NCI-H510A (cell line): ENCODE results near the gene IFNL2.
"Not testable (repeated sequence)": the region's sequence is repeated elsewhere in the genome, so short reads cannot be mapped to it uniquely, and the experiment has no call there.

Source experiments
- DNase-seq: peaks from one replicate; lab custom pipeline; 2025; lab: John Stamatoyannopoulos, UW

Gene IFNL2

GRCh38 chr19:39297931-39298634 is 29.9 kb downstream of the IFNL2 start:
- DNase-seq, result no peak

GRCh38 chr19:39299404-39299803 is 31.2 kb downstream of the IFNL2 start:
- no peak for DNase-seq

GRCh38 chr19:39299832-39300231 is 31.6 kb downstream of the IFNL2 start:
- DNase-seq, result no peak

- no peak for DNase-seq
Observed at GRCh38 chr19:39301021-39301420, 32.8 kb downstream of the IFNL2 start.

- DNase-seq, result no peak
Observed at GRCh38 chr19:39301562-39301961, 33.4 kb downstream of the IFNL2 start.

- DNase-seq, result no peak
Observed at GRCh38 chr19:39303373-39304184, 35.4 kb downstream of the IFNL2 start.

- no peak for DNase-seq
Observed at GRCh38 chr19:39304185-39304513, 36.0 kb downstream of the IFNL2 start.

GRCh38 chr19:39304701-39305571 is 36.7 kb downstream of the IFNL2 start:
- DNase-seq, result no peak

- DNase-seq, result no peak
Observed at GRCh38 chr19:39306075-39306474, 37.9 kb downstream of the IFNL2 start.

- DNase-seq, result peak; percentile 35
Observed at GRCh38 chr19:39307046-39307821, 39.0 kb downstream of the IFNL2 start.

- DNase-seq, result no peak
Observed at GRCh38 chr19:39307822-39308530, 39.8 kb downstream of the IFNL2 start.

- DNase-seq, result no peak
Observed at GRCh38 chr19:39308531-39309304, 40.5 kb downstream of the IFNL2 start.

GRCh38 chr19:39309305-39309670 is 41.1 kb downstream of the IFNL2 start:
- not testable (repeated sequence) for DNase-seq

GRCh38 chr19:39310558-39311311 is 42.5 kb downstream of the IFNL2 start:
- DNase-seq, result no peak

GRCh38 chr19:39314016-39314728 is 46.0 kb downstream of the IFNL2 start:
- DNase-seq, result no peak

GRCh38 chr19:39315933-39316332 is 47.7 kb downstream of the IFNL2 start:
- DNase-seq, result no peak

GRCh38 chr19:39316627-39317321 is 48.6 kb downstream of the IFNL2 start:
- no peak for DNase-seq

GRCh38 chr19:39317476-39317875 is 49.3 kb downstream of the IFNL2 start:
- DNase-seq, result no peak
